ENCODE measurements around the gene B3GNT5.
A peak's percentile ranks its signal among the peaks of the same experiment; 100 is the strongest.
"Not testable (repeated sequence)": the region's sequence is repeated elsewhere in the genome, so short reads cannot be mapped to it uniquely, and the experiment has no call there.

The B3GNT5 gene, protein sequence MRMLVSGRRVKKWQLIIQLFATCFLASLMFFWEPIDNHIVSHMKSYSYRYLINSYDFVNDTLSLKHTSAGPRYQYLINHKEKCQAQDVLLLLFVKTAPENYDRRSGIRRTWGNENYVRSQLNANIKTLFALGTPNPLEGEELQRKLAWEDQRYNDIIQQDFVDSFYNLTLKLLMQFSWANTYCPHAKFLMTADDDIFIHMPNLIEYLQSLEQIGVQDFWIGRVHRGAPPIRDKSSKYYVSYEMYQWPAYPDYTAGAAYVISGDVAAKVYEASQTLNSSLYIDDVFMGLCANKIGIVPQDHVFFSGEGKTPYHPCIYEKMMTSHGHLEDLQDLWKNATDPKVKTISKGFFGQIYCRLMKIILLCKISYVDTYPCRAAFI

DNA sequence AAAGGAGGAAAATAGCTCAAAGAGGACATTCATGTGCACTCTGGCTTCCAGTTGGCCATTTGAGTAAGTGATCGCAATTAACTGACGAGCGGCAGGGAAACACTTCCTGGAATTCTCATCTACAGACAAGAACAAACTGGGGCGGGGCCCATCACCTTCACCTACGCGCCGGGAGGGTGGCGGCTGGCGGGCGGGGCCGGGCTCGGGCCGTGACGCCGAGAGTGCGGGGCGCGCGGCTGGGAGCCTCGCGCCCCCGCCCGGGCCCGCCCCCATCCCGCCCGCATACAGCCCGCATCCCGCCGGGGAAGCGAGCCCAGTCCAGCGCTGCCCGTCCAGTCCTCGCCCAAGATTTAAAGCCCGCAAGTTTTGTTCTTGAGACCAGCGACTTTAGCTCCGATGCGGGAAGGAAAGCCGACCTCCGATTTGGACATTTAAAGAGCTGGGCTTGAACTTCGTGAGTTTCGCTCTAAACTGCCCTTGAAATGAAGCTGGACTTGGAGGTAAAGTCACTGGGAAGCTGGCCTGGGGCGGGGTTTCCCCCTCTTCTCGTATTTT lies at the start of gene B3GNT5:
TSS of gene B3GNT5 (plus strand) at position 281 of the 555 bp plus-strand sequence. CDS start 16,546 bp downstream, outside the sequence.
- peak; percentile 59 to 71 for DNase-seq

DNA sequence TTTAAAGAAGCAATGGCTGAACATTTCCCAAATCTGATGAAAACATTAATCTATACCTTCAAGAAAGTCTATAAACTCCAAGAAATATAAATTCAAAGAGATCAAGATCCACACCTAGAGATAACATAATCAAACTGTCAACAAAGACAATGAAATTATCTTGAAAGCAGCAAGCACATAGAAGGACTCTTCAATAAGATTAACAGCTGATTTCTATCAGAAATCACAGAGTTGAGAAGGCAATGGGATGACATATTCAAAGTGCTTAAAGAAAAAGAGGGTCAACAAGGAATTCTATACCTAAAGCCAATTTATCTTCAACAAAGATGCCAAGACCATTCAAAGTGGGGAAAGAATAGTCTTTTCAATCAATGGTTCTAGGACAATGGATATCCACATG lies 49.4 kb upstream of the B3GNT5 start:
- DNase-seq, result no peak

DNA sequence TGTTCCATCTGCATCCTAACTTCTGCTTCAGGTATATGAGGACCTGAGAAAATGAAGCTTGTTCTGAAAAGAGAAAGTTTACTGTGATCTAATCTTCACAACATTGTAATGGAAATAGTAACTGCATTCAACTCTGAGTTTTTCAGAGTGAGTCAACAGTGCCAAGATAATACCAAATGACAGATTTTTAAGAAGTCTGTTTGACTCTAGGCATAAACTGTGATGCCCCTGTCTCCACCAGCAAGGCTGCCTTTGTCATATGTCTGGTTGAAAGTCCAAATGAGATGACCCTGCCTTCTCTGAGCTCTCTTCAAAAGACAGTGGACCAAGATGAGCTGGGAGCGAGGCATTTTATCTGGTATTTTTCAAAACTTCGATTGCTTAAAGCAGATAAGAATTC lies 44.8 kb upstream of the B3GNT5 start:
- no peak for DNase-seq

DNA sequence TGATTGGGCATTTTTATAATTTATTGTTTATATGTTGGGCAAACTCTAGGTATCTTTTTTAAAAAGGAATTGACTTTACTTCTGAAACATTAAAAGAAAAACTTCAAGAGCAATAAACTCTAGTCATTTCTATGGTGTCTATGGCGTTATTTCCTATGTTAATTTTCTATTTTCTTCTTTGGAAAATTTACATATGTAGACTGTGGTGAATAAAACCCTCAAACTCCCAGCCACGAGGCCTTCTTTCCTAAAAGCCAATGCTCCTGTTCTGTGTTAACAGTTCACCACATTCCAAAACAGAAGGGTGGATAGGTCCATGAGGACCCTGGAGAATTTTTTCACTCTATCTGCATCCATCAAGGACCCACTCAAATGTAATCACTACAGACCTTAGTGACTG lies 44.3 kb upstream of the B3GNT5 start:
- no peak for DNase-seq

DNA sequence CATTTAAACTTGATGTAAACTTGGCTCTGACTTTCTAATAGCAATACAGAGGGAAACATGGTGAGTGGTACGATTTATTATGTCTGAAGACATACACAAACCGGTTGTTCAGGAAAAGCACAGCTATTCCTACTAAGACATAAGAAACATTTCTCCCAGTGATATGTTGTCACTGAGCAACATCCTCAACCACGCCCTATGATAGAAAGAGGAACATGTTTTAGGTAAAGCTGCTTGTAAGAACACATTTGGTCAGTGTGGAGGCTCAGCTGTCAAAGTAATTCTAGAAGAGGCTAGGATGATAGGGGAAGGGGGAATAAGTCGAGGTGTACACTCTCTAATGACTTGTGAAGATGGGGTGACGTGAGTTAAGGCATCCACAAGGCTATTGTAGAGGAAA lies 42.7 kb upstream of the B3GNT5 start:
- DNase-seq, result no peak

DNA sequence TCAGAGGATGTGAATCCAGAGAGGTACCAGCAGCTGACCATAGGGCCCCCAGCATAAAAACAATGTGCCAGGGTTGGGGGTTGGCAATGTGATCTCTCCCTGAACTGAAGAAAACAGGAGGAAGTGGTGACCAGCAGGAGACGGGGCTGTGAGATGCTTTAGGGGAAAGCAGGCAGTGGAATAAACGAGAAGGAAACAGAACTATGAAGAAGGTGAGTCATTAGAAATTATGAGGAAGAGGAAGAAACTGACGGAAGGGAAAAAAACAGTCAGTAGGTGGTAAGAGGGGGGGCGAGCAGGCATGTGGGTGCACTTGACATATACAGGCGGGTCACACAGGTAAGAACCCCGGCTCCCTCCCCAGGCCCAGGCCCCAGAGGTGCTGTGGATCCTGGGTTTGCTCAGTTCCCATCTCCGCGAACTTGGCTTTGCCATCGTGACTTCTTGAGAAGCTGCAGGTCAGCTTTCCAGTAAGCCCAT lies 42.2 kb upstream of the B3GNT5 start:
- DNase-seq, result peak; percentile 43 to 69

DNA sequence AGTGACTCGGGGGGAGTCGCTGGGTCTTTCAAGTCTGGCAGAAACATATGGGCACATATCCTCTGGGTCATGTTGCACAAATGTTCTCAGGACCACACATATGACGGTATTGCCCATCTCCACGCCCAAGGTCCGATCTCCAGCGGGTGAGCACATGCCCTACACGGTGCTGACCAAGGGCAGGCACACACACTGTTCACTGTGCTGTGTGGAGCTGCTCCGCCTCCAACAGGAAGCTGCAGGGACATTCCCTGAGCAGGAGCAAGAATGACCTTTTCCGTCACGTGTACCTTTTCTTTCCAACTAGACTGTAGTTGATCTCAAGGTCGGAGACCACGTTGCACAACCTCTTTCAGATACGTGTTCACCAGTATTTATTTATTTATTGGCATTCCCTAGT lies 41.7 kb upstream of the B3GNT5 start:
- DNase-seq, result no peak

DNA sequence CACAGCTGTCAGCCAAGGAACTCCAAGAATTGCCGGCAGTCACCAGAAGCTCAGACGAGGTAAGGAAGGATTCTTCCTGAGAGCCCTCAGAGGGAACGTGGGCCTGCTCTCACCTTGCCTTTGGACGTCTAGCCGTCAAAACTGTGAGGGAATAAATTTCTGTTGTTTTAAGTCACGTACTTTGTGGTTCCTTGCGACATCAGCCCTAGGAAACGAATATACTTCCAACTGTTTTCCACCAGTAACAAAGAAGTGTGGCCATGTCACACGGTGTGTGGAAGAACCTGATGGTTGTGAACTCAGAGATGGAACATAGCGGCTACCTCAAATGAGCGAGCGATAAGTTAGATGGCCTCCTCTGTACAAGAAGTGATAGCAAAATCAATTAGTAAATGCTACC lies 41.0 kb upstream of the B3GNT5 start:
- no peak for DNase-seq

DNA sequence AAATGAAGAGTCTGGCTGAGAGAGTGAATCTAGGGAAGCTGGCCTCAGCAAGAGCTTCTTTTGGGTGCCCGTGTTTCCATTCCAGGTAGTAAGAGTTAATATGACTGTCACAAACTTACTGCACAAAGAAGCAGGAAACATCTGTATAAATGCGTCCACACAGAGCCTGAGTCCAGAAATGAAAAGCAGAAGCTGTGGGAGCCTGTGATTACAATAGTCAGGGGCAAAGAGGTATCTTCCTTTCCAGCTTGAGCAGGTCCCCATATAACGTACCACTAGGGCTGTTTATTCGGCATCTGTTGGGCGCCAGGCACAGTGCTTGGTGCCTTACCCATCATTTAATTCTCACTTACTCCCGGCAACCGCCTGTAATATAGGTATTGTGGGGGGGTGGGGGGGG lies 40.5 kb upstream of the B3GNT5 start:
- no peak for DNase-seq

DNA sequence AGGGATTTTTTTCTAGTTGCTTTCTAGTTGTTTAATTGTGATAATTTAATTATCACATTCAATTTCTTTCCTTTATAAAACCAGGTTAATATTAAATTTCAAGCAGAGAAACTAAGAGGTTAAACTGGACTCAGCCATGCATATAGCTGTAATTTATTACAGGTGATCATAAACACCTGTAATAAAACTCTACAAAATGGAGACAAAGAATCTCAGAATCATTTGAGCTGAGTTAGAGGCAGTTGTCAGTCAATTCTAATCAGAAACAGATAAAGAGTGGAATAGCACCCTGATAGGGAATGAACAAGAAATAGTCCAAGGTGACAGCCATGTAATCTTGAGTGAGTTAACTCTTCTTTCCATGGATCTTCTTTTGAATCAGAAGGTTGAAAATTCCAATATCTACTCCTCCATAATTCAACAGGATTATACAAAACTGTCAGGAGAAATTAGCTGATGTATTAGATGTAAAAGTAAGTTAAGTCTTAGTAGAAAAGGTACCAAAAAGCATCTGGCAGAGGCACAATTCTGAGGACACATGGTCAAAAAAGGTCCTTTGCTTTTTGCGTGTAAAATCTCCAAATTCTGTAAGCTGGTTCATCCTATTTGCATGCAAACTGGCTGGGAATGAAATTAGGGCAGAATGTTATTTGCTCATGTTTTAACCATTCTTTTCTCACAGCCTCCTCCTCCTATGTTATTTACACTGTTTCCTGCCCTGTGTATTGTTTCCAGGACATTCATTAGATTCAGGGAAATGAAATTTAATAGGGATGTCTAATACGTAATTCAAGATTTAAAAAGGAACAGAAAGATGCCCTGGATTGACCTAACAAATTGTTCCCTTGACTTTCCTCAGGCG lies 39.4 kb upstream of the B3GNT5 start:
- no peak for DNase-seq

DNA sequence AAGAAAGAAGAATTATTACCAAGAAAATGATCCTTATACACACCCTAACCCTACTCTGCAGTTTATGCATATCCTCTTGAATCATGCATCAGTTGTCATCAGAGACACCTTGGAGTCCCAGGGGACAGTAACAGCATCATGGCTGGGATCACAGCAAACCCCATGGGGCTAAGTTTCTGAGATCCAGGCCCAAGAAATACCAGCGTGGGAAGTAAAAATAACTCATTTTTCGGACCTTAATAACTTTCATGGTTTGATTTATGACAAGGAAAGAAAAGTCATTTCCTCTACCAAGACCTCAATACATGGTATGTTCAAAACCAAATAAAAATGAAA lies 38.8 kb upstream of the B3GNT5 start:
- no peak for DNase-seq

DNA sequence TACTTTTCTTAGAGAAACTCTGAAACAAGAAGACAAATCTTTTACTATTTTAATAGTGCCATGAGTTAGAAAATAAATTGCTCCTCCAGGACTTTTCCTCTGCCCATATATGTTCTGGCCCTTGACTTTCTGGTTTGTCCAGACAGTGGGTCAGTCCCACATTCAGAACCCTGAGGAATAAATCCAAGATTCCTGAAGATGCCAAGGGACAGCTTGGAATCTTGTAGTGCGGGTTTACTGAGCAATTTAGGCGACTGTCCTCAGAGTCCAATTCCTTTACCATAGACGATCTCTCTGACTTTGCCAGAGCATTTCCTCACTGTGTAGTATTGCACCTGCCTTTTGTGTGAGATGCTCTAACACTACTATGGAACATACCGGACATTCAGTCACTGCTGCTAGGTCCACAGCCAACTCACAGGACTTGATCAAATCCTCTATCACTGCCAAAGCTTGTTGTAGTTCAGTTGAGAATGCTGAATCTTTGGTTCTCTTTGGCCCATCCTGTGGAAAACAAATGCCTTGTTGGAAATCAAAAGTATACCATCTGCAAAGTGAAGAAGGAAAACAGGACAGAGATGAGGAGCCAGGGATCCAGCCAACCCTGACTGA lies 37.4 kb upstream of the B3GNT5 start:
- DNase-seq, result no peak

DNA sequence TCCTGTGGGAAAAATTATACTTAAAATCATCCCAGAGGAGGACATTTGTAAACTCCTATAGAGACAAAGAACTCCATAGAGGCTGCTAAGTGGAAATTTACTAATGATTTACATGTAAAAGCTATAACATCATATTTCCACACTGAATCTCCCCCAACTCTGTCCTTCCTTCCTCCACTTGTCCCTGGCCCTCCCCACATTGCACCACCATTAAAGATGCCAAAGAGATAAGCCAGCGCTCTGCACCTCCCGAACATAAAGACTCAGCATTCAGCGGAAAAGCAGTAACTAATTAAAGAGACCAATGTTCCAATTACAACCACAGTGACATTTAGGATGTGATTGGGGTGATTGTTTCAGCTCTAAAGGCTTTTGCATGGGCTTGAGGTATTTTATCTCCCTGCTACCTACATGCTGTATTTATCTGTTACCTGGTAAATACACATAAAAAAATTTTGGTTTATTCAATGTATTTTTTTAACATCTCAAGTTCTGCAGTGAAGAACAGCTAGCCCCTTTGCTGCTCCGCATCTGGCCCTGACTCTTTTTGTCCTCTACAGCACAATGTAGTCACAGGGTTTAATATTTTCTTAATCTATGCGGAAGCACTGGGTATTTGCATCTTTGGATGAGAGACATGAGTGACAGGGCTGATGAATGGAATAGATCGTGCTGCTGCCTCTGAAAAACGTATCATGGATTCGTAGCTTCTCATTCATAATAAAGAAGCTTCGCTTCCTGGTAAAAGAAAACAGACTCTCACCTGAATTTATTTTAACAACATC lies 35.3 kb upstream of the B3GNT5 start:
- no peak for DNase-seq

DNA sequence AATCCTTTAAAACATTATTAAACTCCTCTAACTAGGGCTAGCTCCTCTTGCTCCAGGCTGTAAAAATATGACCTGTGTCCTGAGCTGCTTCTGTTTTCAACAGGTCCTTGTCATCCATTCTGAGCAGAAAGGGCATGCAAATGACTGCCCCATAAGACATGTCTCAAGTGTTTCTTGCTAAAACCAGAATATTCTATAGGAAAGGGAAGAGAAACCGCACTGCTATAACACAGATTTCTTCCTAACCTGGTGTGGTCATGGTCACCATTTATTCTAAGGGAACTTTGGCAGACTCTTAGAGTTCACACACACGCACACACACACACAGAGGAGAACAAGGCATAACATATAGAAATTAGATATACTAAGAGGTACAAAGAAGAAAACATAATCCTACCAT lies 34.2 kb upstream of the B3GNT5 start:
- DNase-seq, result no peak

DNA sequence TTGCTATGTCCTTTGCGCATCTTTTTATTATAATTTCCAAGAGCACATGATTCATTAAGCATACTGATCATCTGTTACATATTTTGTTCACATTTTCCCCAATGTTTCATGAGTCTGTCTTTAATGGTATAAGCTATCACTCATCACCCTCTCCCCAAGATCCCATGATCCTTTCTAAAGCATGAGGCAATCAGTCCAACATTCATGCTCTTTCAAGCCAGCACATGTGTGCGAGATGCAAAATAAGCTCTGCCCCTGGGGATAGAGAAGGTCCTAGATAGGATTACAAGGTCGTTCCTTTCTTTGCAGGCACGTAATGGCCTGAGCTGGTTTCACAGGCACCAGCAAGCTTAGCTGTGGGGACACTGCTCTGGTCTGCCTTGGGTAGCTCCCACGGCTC lies 32.2 kb upstream of the B3GNT5 start:
- DNase-seq, result no peak

DNA sequence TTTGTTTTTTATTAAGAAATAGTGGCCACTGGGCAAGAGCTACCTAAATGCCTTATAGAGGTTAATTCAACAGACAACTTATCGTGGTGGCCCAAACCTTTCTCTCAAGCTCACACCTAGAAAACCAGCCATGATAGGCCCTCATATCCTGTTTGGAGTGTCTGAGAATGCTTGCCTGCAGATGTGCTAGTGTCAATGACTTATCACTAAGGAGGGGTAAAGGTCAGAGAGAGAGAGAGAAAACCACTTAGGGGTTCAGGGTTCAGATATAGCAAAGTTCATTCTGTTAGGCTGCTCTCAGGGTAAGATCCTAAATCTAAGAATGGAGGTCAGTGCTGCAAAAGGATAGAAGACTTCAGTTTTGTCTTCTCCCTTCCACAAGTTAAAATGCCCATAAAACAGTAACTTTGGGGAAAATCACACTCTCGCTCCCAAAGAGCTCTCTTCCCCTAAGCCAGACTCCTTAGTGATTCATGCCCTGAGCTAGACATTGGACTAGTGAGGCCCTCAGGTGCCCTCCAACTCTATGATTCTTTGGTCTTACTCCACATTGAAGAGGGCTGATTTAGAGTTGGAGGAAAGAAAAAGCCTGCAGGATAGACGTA lies 30.3 kb upstream of the B3GNT5 start:
- no peak for DNase-seq

DNA sequence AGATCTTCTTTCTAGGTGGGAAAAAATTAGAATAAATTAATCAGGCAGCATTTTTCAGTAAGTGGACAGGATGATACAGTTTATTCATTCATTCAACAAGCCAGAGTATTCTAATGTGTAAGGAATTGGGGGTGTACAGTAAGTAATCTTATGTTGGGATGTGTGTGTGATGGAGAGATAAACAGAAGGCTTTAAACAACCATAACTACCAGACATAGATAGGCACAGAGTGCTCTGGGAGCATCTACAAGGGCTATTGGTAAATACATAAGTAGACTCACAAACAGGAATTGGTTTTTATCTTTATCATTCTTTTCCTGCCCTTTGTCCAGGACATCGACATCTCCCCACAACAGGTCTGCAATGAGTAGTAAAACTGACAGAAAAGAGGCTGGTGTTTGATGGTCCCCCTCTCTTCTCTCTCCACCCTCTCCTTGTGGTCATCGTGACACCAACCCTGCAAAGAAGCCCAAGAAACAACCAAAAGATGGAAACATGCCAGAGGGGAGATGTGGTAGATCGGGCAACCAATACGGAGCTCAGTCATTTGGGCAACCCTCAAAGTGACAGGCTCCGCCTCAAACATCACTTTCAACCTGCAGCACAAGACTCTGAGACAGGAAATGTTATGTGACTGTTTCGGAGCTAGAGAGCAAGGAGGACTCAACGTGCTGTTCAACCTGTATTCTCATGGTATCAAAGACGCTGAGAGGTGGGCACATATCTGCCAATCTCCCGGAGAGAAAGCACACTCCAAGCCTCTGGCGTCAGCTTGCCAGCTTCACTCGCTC lies 28.7 kb upstream of the B3GNT5 start:
- peak; percentile 12 to 47 for DNase-seq

DNA sequence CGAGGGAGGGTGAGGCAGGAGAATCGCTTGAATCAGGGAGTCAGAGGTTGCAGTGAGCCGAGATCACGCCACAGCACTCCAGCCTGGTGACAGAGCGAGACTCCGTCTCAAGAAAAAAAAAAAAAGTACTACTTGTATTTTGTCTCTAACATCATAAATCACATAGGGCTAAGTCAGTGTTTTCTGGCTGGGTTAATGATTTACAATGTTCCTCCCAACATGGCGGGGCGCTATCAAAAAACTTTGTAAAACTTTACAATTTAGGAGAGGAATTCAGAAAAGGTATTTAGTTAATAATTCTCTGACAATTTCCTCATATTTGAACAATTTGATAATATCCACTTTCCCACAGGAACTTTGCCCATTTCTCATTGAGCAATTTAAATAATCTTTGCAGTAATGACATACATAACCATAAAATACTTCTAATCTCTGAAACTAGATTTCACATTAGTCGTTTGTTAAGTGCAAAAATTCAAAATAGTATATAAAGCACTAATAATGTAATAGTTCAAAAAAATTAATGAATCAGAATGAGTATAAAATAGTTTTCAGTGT lies 26.6 kb upstream of the B3GNT5 start:
- DNase-seq, result no peak

DNA sequence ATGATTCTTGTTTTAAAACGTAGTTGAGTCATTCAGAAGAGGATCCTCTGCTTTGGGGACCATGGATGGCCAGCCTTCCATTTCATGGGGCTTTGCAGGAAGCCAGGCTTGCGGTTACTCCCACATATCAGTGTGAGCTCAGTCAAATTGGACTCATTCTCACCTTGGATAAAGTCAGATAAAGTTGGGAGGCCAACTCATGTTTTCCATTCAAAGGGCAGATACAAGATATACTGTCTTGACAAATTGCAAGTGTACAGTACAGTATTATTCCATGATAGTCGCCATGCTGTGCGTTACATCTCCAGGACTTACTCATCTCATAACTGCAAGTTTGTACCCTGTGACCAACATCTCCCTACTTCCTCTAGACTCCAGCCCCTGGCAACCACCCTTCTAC lies 25.5 kb upstream of the B3GNT5 start:
- no peak for DNase-seq

DNA sequence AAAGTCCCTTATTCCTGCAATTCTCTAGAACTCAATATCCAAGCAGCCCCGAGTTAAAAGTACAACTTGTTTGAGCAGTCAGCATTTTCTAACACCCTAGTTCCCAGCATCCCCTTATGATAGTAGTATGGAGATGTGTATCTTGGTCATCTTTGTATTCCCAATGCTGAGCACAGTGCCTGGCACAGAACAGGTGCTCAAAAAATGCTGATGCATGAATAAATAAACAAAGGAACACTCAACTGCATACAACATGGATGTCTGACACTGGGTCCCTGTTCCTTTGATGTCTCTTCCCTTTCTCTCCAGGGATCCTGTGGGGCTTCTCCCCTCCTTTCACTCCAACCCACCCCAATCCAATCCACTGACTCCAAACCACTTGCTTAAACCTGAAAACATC lies 23.9 kb upstream of the B3GNT5 start:
- DNase-seq, result no peak

DNA sequence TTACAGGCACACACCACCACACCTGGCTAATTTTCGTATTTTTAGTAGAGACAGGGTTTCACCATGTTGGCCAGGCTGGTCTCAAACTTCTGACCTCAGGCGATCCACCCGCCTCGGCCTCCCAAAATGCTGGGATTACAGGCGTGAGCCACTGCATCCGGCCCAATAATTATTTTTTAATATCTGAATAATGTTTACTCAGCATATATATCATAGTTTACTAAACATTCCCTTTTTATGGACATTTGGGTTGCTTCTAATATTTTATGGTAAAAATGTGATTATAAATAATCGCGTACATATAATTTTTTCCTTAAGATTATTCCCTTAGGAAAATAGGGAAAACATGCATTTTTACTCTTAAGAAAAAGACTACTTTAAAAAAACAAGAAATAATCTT lies 22.8 kb upstream of the B3GNT5 start:
- not testable (repeated sequence) for DNase-seq
